ENCODE data around the gene NPHS1.

Gene NPHS1

DNA sequence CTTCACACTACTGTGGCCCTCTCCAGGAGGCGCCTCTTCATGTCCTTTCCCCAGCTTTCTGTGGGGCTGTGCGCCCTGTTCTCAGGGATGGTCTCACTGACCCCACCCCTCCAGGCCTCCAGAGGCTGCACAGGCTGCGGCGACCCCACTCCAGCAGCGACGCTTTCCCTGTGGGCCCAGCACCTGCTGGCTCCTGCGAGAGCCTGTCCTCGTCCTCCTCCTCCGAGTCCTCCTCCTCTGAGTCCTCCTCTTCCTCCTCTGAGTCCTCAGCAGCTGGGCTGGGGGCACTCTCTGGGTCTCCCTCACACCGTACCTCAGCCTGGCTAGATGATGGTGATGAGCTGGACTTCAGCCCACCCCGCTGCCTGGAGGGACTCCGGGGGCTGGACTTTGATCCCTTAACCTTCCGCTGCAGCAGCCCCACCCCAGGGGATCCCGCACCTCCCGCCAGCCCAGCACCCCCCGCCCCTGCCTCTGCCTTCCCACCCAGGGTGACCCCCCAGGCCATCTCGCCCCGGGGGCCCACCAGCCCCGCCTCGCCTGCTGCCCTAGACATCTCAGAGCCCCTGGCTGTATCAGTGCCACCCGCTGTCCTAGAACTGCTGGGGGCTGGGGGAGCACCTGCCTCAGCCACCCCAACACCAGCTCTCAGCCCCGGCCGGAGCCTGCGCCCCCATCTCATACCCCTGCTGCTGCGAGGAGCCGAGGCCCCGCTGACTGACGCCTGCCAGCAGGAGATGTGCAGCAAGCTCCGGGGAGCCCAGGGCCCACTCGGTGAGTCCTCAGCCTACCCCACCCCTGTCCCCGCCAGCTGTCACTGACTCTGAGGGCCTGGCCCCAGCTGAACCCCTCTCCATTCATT lies 65.8 kb downstream of the NPHS1 start:
- no peak for DNase-seq

DNA sequence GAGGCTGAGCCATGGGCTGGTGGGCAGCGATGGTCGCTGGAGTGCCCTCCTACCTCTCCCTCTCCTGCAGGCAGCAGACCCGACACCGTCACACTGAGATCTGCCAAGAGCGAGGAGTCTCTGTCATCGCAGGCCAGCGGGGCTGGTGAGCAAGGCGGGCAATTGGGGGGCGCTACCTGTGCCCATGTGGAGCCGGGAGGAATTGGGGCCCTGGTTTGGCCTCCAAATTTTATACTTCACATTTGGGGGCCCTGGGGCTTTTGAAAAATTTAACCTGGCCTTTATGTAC lies 67.0 kb downstream of the NPHS1 start:
- DNase-seq = no peak

DNA sequence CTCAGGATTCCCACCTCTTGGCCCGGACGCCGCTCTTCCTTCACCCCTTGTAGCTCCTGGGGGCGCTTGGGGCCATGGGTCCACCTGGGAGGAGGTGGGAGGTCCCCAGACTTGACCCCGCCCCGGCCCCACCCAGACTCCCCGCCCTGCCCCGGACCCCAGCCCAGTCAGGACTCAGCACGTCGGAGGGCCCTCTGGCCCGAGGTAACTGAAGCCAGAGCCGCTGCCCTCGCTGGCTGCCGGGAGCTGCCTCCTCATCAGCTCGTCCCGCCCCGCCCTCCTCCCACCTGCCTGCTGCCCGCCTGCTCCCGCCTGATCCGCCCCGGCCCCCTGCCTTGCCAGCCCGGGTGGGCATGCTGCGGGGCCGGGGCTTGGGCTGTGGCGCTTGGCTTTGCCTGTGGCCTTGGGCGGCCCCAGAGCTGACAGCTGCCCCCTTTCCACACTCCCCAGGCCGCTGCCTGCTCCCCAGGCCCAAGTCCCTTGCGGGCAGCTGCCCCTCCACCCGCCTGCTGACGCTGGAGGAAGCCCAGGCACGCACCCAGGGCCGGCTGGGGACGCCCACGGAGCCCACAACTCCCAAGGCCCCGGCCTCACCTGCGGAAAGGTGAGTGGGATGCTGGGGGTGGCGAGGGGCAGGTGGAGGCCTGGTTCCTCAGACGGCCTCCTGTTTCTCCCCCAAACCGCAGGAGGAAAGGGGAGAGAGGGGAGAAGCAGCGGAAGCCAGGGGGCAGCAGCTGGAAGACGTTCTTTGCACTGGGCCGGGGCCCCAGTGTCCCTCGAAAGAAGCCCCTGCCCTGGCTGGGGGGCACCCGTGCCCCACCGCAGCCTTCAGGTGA lies 67.6 kb downstream of the NPHS1 start:
- no peak for DNase-seq

DNA sequence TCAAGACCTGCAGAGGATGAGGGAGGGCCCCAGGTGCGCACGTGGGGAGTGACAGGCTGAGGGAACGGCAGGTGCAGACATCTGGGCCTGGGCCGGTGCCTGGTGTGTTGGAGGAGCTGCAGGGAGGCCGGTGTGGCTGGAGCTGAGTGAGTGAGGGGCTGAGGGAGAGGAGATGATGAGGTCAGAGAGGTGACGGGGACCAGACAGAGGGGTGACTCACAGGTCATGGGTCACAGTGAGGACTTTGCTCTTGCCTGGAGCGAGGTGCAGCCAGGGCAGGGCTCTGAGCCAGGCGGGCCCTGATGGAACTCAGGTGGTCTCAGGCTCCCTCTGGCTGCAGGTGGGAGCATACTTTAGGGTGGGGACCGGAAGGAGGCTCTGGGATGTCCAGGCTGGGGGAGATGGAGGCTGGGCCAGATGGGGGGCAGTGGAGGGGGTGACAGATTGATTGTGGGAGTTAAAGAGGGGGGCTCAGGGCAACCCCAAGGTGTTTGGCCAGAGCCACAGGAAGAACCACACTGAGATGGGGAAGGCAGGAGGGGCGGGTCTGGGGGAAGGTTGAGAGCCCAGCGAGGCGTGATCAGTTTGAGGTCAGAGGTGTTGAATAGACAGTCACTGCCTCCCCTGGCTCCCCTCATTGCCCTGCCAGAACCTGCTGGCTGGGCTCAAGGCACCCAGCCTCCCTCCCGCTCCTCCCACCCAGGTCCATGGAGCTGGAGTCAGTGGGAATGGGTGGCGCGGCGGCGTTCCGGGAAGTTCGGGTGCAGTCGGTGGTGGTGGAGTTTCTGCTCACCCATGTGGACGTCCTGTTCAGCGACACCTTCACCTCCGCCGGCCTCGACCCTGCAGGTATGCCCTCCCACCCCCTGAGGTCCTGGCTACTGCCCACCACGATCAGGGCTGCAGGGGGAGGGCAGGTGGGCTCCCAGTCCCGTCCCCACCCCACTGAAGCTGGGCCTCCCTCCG lies 68.6 kb downstream of the NPHS1 start:
- DNase-seq = no peak

DNA sequence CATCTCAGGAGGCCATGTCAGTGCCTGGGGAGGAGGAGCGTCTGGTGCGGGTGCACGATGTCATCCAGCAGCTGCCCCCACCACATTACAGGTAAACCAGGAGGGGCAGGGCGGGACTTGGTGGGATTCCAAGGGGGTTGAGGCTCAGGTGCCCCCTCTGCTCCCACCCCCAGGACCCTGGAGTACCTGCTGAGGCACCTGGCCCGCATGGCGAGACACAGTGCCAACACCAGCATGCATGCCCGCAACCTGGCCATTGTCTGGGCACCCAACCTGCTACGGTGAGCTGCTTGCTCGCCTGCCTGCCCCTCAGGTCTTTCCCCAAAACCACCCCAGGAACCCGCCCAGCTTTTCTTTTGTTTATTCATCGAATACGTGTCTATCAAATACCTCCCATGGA lies 69.7 kb downstream of the NPHS1 start:
- no peak for DNase-seq

DNA sequence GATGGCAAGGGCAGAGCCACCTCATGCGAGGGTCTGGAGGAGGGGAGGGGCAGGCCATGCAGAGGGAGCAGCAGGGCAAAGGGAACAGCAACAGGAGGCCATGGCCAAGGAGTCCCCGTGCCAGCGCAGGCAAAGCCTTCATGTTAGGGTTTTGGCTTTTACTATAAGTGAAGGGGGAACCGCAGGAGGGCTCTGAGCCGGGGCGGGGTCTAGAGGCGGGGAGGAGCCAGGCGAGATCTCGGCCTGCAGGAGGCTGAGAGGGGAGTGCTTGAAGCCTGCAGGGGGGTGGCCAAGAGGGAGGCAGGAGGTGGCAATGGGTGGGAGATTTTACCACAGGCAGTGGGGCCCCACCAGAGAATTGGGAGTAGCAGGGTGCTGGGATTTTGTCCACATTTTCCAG lies 70.7 kb downstream of the NPHS1 start:
- DNase-seq = no peak

DNA sequence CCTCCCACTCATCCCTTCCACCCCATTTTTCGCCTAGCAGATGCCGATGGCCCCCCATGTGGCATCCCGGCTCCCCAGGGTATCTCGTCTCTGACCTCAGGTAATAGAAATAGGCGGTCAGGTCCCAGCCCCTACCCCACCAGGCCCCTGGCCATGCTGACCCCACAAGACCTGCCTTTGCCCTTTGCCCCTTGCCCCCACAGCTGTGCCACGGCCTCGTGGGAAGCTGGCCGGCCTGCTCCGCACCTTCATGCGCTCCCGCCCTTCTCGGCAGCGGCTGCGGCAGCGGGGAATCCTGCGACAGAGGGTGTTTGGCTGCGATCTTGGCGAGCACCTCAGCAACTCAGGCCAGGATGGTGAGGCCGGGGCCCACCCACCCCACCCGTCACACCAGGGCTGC lies 71.6 kb downstream of the NPHS1 start:
- no peak for DNase-seq

DNA sequence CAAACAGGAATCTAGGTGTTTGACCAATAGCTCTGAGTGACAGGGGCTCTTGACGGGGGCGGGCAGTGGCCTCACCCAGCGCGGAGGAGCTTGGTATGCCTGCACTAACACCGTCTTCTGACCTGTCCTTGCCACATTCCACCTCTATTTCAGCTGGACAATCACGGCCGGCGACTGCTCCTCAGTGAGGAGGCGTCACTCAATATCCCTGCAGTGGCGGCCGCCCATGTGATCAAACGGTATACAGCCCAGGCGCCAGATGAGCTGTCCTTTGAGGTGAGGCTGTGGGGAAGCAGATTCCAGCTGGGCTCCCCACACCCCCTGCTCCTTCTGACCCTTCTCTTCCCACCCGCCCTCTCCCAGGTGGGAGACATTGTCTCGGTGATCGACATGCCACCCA lies 72.2 kb downstream of the NPHS1 start:
- DNase-seq = no peak

DNA sequence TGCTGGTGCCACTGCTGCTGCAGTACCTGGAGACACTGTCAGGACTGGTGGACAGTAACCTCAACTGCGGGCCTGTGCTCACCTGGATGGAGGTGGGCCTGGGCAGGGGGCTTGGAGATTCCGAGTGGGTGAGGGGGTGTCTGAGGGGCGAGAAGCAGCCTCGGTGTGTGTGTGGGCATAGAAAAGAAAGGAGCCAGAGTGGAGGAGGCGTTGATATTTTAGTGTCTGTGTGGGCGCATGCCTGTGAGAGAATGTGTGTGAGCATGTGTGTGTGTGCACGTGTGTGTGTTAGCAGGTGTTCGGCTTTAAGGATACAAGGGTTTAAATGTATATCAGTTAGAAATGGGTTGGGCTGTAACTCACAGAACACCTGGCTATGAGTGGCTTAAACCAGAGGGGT lies 73.3 kb downstream of the NPHS1 start:
- no peak for DNase-seq

DNA sequence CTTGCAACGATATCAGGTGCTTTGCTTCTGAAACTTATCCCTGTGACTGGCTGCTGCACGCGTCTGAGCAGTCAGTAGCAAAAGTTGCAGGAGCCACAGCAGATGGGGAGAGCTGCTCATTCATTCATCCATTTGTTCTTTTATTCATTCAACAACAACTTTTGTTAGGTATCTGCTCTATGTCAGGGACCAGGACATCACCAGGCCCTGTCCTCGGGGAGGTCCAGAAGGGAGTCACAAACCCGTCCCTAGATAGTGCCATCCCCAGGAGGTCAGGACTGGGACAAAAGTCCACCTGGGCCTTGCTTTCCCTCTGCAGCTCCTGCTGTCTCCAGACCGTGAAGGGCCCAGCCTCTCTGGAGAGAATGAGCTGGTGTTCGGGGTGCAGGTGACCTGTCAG lies 74.3 kb downstream of the NPHS1 start:
- no peak for DNase-seq

DNA sequence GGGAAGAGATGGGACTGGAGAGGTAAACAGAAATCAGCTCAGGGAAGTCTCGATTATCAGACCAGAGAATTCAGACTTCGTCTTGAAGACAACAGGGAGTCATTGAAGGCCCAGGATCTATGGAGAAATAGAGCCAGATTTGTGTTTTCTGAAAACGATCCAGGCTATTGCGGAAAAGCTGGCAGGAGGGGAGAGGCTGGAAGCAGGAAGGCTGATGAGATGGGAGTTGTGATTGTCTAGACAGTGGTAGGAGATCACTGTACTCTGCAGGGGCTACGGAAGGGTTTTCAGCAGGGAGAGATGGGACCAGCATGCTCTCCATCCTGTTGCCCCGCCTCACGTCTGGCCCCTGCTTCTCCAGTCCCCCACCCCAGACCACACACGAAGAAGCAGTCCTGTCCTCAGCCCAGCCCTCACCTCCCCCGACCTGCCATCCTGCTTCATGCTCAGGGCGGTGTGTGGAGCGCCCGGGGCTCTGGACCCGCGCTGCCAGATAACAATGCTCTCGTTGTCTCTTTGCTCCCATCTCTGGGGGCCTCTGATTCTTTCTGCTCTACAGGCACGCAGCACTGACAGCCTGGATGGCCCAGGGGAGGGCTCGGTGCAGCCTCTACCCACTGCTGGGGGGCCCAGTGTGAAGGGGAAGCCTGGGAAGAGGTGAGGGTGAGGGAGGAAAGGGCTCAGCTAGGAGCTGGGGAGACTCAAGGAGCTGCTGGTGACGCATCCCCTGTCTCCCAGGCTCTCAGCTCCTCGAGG lies 75.0 kb downstream of the NPHS1 start:
- DNase-seq = no peak

DNA sequence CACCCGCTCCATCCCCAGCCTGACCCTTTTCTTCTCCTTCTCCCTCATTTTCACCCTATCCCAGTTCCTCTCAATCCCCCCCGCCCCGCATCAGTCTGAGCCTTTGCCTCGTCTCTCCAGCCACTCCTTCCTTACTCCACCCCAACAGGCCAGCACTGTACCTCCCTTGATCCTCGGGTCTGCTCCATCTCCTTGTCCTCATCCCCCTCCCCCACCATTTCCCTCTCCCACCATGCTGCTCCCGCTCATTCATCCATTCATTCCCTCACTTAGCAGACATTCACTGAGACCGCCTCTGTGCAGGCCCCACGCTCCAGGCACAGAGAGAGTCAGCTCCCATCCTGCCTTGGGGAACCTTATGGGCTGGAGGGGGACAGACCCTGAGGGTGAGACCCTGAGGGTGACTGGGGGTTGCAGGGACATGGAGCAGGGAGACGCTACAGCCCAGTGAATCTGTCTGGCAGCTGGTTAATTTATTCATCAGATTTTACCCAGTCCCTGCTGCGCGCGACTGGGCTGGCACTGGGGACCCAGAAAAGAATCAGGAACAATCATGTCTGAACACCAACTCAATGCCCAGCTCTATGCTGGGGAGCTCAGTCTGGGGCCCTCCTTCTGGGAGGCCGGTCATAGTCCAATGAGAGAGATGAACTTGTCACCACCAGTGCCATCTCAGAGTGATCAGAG lies 76.1 kb downstream of the NPHS1 start:
- DNase-seq = no peak
